ENCODE measurements around the gene TRIM56. TPM values are rescaled to one million over a fixed set of nuclear protein-coding genes. Genes with fewer than 3 reads are reported as not detected.
"Not testable (repeated sequence)": the region's sequence is repeated elsewhere in the genome, so short reads cannot be mapped to it uniquely, and the experiment has no call there.

The TRIM56 gene
- 10 to 100 TPM; 12.1 to 19.6 (median 13.6) TPM for total RNA-seq

- Histone ChIP-seq H3K27me3 (no peaks in the 10 kb centered on the region), H3K9me3 (no peaks in the 10 kb centered on the region), H3K4me1 (peaks cover 26 to 51% (median 34%) of the 10 kb centered on the region in 3 donors), H3K4me3 (peak within 1 kb of the TSS; percentile 59 to 84 (median 70)), H3K27ac (peak within 1 kb of the TSS; percentile 93 to 97 (median 94)), H3K36me3 (peaks cover 9 to 34% (median 20%) of the 10 kb centered on the region in 3 donors)
- 0 to 1% methylated on average over 17 to 23 of the region's 26 CpGs for WGBS, 2 donors
- intact Hi-C loops (cut with DNase I) = no loop called here
- peak; percentile 45 for DNase-seq
- TF ChIP-seq CTCF (IDR thresholded peaks at IDR 0.05) (no peak), POLR2A (IDR thresholded peaks at IDR 0.05) (peak in 1 of 4 donors; percentile 52)
Measured at GRCh38 chr7:101085162-101085964, at the start of gene TRIM56. Gene TRIM56, plus strand, starts transcription at chr7:101085481. Its CDS starts 1,832 bp downstream, at chr7:101087313.

GRCh38 chr7:101035941-101036340, 49.3 kb upstream of the TRIM56 start:
- H3K27ac ChIP-seq = no peak overlapping the region
- intact Hi-C loops (cut with DNase I) = no loop called here
- WGBS, 2 donors = 66 to 72% methylated on average over 4 of the region's 4 CpGs
- H3K9me3 ChIP-seq = no peaks in the 10 kb centered on the region
- no peaks in the 10 kb centered on the region for H3K36me3 ChIP-seq
- no peaks in the 10 kb centered on the region for H3K4me1 ChIP-seq
- DNase-seq = no peak
- no peak for TF ChIP-seq POLR2A (IDR thresholded peaks at IDR 0.05)
- no peak for TF ChIP-seq CTCF (IDR thresholded peaks at IDR 0.05)
- no peak overlapping the region for H3K4me3 ChIP-seq
- peaks cover 0 to 59% (median 0%) of the 10 kb centered on the region in 4 donors for H3K27me3 ChIP-seq

GRCh38 chr7:101041283-101041682, 44.0 kb upstream of the TRIM56 start:
- H3K9me3 ChIP-seq, H3K4me1 ChIP-seq: not testable (repeated sequence)

GRCh38 chr7:101058355-101058754, 26.9 kb upstream of the TRIM56 start:
- Histone ChIP-seq H3K4me1 (no peaks in the 10 kb centered on the region), H3K9me3 (no peaks in the 10 kb centered on the region), H3K27me3 (peaks cover 0 to 79% (median 0%) of the 10 kb centered on the region in 4 donors), H3K4me3 (no peak overlapping the region), H3K36me3 (no peaks in the 10 kb centered on the region), H3K27ac (no peak overlapping the region)
- intact Hi-C loops (cut with DNase I) = loop anchor here (5.0 kb wide), 1 partner anchor 161 kb away; the partner anchor contains the start of gene ACHE
- TF ChIP-seq POLR2A (IDR thresholded peaks at IDR 0.05) (no peak), CTCF (IDR thresholded peaks at IDR 0.05) (no peak)
- DNase-seq = no peak
- WGBS, 2 donors = 0 to 27% methylated on average over 5 to 7 of the region's 9 CpGs

More at GRCh38 chr7:101041283-101041682, 44.0 kb upstream of the TRIM56 start:
- H3K36me3 ChIP-seq; DNase-seq; intact Hi-C loops (cut with DNase I); H3K4me3 ChIP-seq; H3K27ac ChIP-seq: not testable (repeated sequence)
- WGBS, 2 donors = 66 to 79% methylated on average over 4 to 6 of the region's 6 CpGs
- H3K27me3 ChIP-seq = peaks cover 0 to 84% (median 0%) of the 10 kb centered on the region in 4 donors

GRCh38 chr7:101059620-101059942, 25.7 kb upstream of the TRIM56 start:
- TF ChIP-seq CTCF (IDR thresholded peaks at IDR 0.05) = no peak
- TF ChIP-seq POLR2A (IDR thresholded peaks at IDR 0.05) = no peak
- 26 to 29% methylated on average over 9 of the region's 9 CpGs for WGBS, 2 donors
- Histone ChIP-seq H3K4me3 (no peak overlapping the region), H3K27me3 (peaks cover 0 to 82% (median 0%) of the 10 kb centered on the region in 4 donors), H3K36me3 (no peaks in the 10 kb centered on the region), H3K27ac (no peak overlapping the region), H3K9me3 (no peaks in the 10 kb centered on the region), H3K4me1 (no peaks in the 10 kb centered on the region)
- no peak for DNase-seq
- intact Hi-C loops (cut with DNase I) = loop anchor here (5.0 kb wide), 1 partner anchor 162 kb away; the partner anchor contains the start of gene ACHE
